COR-L47 (cell line): ENCODE data around the gene KLHL1.

Experiments used
- DNase-seq: peaks from one replicate; lab custom pipeline; 2025; lab: John Stamatoyannopoulos, UW

Gene KLHL1

DNA sequence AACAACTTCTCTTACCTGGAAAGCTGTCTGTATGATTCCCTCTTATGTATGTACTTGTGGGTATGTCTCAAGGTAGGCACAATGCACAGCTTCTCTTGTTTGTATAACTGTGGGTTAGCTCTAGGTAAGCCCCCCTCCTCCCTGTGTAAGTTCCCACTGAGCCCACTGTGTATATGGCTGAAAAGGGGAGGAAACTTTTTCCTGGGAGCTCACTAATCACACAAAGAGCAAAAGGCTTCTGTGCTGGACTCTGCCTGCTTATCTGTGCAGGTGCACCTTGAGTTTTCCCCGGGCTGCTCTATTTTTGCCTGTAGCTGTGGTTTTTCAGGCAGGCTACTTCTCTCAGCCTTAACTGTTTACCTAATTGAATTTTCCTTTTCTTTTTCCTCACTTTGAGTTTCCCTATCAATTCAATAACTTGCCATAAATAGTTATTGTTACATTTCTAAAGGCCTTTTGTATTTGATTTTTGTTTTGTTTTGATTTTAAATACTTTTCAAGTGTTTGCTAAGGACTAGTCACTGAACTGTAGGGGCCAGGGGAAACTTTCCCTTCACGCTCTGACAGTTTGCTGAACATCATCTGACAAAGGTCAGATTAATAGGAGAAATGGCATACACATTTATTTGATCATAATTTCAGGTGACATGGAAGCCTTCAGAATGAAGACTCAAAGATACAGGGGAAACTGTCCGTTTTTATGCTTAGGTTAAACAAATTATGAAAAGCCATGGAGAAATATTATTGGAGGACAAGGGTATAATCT is 424.1 kb downstream of the KLHL1 start:
- no peak for DNase-seq

DNA sequence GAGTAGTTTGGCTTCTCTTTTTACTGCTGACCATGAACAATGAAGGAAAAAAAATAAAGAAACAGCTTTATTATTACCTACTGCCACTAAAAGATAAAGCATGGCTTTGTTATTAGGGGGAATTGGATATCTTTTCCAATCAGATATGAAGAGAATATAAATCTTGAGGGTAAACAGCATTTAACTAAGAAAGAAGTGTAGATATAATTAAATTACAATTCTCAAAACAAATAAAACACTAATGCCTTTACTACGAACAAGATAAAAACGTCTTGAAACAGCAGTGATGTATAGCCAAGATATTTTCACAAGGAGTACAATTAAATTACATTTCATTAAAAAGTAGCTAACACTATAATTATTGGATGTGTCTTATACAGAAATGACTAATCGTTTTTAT is 426.5 kb downstream of the KLHL1 start:
- no peak for DNase-seq

- no peak for DNase-seq
Observed at GRCh38 chr13:69677343-69677742, 430.9 kb downstream of the KLHL1 start.

GRCh38 chr13:69676286-69676685 is 432.0 kb downstream of the KLHL1 start:
- DNase-seq, result no peak

DNA sequence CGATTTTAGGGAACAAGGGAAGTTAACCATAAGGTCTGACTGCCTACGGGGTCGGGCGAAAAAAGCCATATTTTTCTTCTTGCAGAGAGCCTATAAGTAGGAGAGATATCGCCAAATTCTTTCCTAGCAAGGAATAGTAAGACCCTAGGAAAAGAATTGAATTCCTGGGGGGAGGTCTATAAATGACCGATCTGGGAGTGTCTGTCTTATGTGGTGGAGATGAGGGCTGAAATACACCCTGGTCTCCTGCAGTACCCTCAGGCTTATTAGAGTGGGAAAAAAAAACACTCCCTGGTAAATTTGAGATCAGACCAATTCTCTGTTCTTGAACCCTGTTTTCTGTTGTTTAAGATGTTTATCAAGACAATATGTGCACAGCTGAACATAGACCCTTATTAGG is 448.1 kb downstream of the KLHL1 start:
- no peak for DNase-seq

DNA sequence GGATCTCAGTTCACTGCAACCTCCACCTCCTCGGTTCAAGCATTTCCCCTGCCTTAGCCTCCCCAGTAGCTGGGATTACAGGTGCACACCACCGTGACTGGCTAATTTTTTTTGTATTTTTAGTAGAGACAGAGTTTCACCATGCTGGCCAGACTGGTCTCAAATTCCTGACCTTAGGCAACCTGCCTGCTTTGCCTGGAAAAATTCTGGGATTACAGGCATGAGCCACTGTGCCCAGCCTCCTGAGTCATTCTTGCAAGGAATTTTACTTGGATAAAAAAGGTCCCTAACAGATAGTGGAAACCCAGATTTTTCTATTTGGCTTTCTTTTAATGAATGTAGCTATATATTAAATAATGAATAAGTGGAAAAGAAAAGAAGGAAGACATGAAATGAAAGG is 450.6 kb downstream of the KLHL1 start:
- DNase-seq, result no peak

DNA sequence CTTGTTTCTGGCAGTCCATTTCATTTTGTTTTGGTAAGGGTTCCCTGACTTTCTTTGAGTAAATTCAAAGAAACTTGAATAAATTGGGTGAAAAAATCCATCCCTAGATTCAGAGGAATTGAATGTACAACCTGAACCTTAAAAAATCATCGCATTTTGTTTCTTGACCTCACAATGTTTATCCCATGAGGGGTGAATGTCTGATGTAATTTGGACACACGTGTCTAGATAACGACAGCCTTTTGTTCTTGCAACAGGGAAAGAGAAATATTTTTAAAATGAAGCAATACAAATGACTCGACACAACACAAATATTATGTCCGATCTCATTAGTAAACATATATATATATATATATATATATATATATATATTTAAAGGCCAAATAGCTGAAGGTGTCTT is 453.9 kb downstream of the KLHL1 start:
- DNase-seq, result no peak
